HepG2 (cell line): Measurements from ENCODE around the gene CAB39. TPM values are rescaled to one million over a fixed set of nuclear protein-coding genes. Genes with fewer than 3 reads are reported as not detected.

Source experiments
- ATAC-seq: fragments of 200-7000 bp; cut with Tn5 transposase; 3 replicates; pipeline ENCODE4 v1.9.1; 2020; ENCODE audit warnings: mild to moderate bottlenecking, moderate library complexity
- BruUV-seq: library from RNA; stranded (reverse); fragments of 400-500 nt; replicated peaks from 2 replicates; lab custom pipeline; 2021; lab: Mats Ljungman, UMichigan
- CTCF ChIA-PET: fragments of 300-600 bp; formaldehyde crosslinking; extraction: SDS; loops from one replicate; lab custom pipeline; 2021; ENCODE audit warnings: low total read pairs, inconsistent platforms, low intra/inter-chr PET ratio; lab: Yijun Ruan, JAX
- POLR2A ChIA-PET: fragments of 350-600 bp; sonication (Branson Sonifier 250); formaldehyde crosslinking; loops from one replicate; lab custom pipeline; 2020; ENCODE audit warnings: antibody characterized with exemption, inconsistent platforms; lab: Yijun Ruan, JAX
- DNase-seq: peaks from one replicate; pipeline ENCODE4 v3.0.0-alpha.2; 2015; ENCODE audit warnings: low spot score
- FAIRE-seq: peaks from 3 replicates; lab custom pipeline; 2011; peaks lifted over from hg19 to GRCh38; lab: Jason Lieb, UNC
- H2AFZ ChIP-seq: one replicate; pipeline ENCODE4 v1.6.1; 2011; ENCODE audit warnings: low read length, inconsistent platforms
- H3K27ac ChIP-seq: fragments of 300-600 bp; 3 replicates; pipeline ENCODE4 v1.8.0; 2011; ENCODE audit warnings: mixed run types, mild to moderate bottlenecking, mixed read lengths, low read length, inconsistent platforms; ENCODE audit not compliant: insufficient read depth; ENCODE audit errors: extremely low read length
- H3K27me3 ChIP-seq, 2 experiments: fragments of 200-600 bp in 1 of 2; 2 replicates in 1 of 2; 3 replicates in 1 of 2; pipeline versions ENCODE4 v1.6.0 to v1.8.0; 2011; ENCODE audit warnings: low read length in 2 of 2, mild to moderate bottlenecking in 2 of 2, moderate library complexity in 2 of 2, inconsistent platforms in 1 of 2; ENCODE audit not compliant: insufficient read depth in 2 of 2, control insufficient read depth in 1 of 2
- H3K36me3 ChIP-seq, 2 experiments: fragments of 200-600 bp in 1 of 2; replicated peaks in 1 of 2; 2 replicates in 1 of 2; 3 replicates in 1 of 2; pipeline versions ENCODE4 v1.5.1 to v1.8.0; 2011; ENCODE audit warnings: low read length in 2 of 2, inconsistent platforms in 1 of 2; ENCODE audit not compliant: insufficient read depth in 2 of 2, control insufficient read depth in 1 of 2
- H3K4me1 ChIP-seq: 2 replicates; pipeline ENCODE4 v1.5.1; 2012; ENCODE audit warnings: low read length, inconsistent platforms; ENCODE audit not compliant: insufficient read depth
- H3K4me2 ChIP-seq: 2 replicates; pipeline ENCODE4 v1.6.0; 2011; ENCODE audit warnings: low read depth, low read length, inconsistent platforms
- H3K4me3 ChIP-seq, 3 experiments: fragments of 200-600 bp in 1 of 3; sonication (generic), shearing (Covaris generic) in 1 of 3; replicated peaks in 1 of 3; 2 replicates each; pipeline ENCODE4 v1.5.1; 2011 to 2016; ENCODE audit warnings: low read length in 3 of 3, inconsistent platforms in 2 of 3, low read depth in 2 of 3, mild to moderate bottlenecking in 2 of 3, control low read depth in 1 of 3, mixed read lengths in 1 of 3; ENCODE audit not compliant: insufficient read depth in 1 of 3
- H3K79me2 ChIP-seq: one replicate; pipeline ENCODE4 v1.6.1; 2011; ENCODE audit warnings: low read length, inconsistent platforms; ENCODE audit not compliant: insufficient read depth
- H3K9ac ChIP-seq: 2 replicates; pipeline ENCODE4 v1.6.0; 2011; ENCODE audit warnings: mild to moderate bottlenecking, low read depth, low read length, inconsistent platforms; ENCODE audit not compliant: insufficient read depth
- H3K9me3 ChIP-seq: 2 replicates; pipeline ENCODE4 v1.5.1; 2012; ENCODE audit warnings: mild to moderate bottlenecking, low read length
- H4K20me1 ChIP-seq: 2 replicates; pipeline ENCODE4 v1.6.0; 2011; ENCODE audit warnings: inconsistent platforms, mild to moderate bottlenecking, low read length, moderate library complexity; ENCODE audit not compliant: insufficient read depth
- HHEX ChIP-seq: IDR thresholded peaks from 2 replicates; pipeline ENCODE4 v1.6.1; 2016; ENCODE audit warnings: control low read depth
- NFRKB ChIP-seq: fragments of 450-650 bp; IDR thresholded peaks from 2 replicates; pipeline ENCODE4 v1.6.1; 2017
- ZBTB37 ChIP-seq: sonication (generic); formaldehyde crosslinking; IDR thresholded peaks from 2 replicates; pipeline ENCODE4 v1.4.0; 2020; ENCODE audit warnings: mild to moderate bottlenecking, missing genetic modification reagents
- ZBTB8A ChIP-seq: sonication (generic); formaldehyde crosslinking; IDR thresholded peaks from 2 replicates; pipeline ENCODE4 v1.4.0; 2020; ENCODE audit warnings: mild to moderate bottlenecking, low read depth, missing genetic modification reagents, borderline replicate concordance
- ZMAT3 ChIP-seq: sonication (generic); formaldehyde crosslinking; conservative IDR thresholded peaks from 2 replicates; pipeline ENCODE4 v1.7.0; 2021; ENCODE audit warnings: missing genetic modification reagents
- ZNF256 ChIP-seq: sonication (generic); formaldehyde crosslinking; conservative IDR thresholded peaks from 2 replicates; pipeline ENCODE4 v1.4.0; 2020; ENCODE audit warnings: missing genetic modification reagents
- ZNF619 ChIP-seq: sonication (generic); formaldehyde crosslinking; IDR thresholded peaks from 2 replicates; pipeline ENCODE4 v1.4.0; 2020; ENCODE audit warnings: mild to moderate bottlenecking, missing genetic modification reagents
- ZNF770 ChIP-seq: sonication (generic); formaldehyde crosslinking; IDR thresholded peaks from 2 replicates; pipeline ENCODE4 v1.5.0; 2020; ENCODE audit warnings: mild to moderate bottlenecking, missing genetic modification reagents
- WGBS: methylation state at CpG from one replicate; pipeline ENCODE4 v1.1.6; 2017; ENCODE audit warnings: low lambda C conversion rate; 5-methylcytosine and 5-hydroxymethylcytosine counted together
- in situ Hi-C: cut with HindIII; loops from 2 replicates; pipeline ENCODE4 v1.10.0; 2017; ENCODE audit warnings: low pct_unique_long_range_greater_than_20kb; ENCODE audit not compliant: extremely low pct_ligation_motif_present
- intact Hi-C: fragments of 100-400 bp; cut with micrococcal nuclease; formaldehyde crosslinking; loops from one replicate; pipeline ENCODE4 v1.10.0; 2022; ENCODE audit not compliant: unreplicated experiment
- polyA plus RNA-seq, 8 experiments: library from polyadenylated mRNA; depleted of rRNA in 3 of 8; stranded (reverse) in 7 of 8; unstranded in 1 of 8; fragments of >200 nt; fragmentation: Illumina TruSeq in 4 of 8; extraction: Trizol in 4 of 8; gene quantifications; 2 replicates each; pipeline versions ENCODE4 v1.2.1 to v1.2.3, GENCODE V29; 2011 to 2016; ENCODE audit warnings: low read depth in 4 of 8, missing spikeins in 1 of 8, mixed read lengths in 1 of 8; ENCODE audit not compliant: insufficient read depth in 1 of 8
- total RNA-seq, 5 experiments: library from RNA; depleted of rRNA; stranded (reverse); fragments of >200 nt; fragmentation: Illumina TruSeq; extraction: Trizol; gene quantifications; 2 replicates each; pipeline ENCODE4 v1.2.3, GENCODE V29; 2016; ENCODE audit warnings: low read depth in 1 of 5

Gene CAB39
- total and polyA plus RNA-seq, 2 of the 13 experiments (the other 11 are each of a cell fraction or from before 2014, with no cell fraction given) = 19.3 to 45.3 TPM

- ChIA-PET CTCF (no interaction called here), POLR2A (no interaction called here)
- no peak for FAIRE-seq
- Histone ChIP-seq H3K79me2 (peaks cover 77% of the 10 kb centered on the region), H3K4me1 (peaks cover 23% of the 10 kb centered on the region), H3K27ac (no peak overlapping the region), H3K9me3 (no peaks in the 10 kb centered on the region), H3K27me3 (no peaks in the 10 kb centered on the region; a peak in 1 of 5 replicates), H3K4me3 (no peak overlapping the region), H3K4me2 (no peak overlapping the region), H4K20me1 (peaks cover 16% of the 10 kb centered on the region), H3K9ac (no peak overlapping the region), H2AFZ (no peak overlapping the region), H3K36me3 (peaks cover 1 to 6% of the 10 kb centered on the region in 2 experiments; a peak in 2 of 5 replicates)
- no peak for DNase-seq
- no peak for ATAC-seq
- in situ Hi-C loops = no loop called here
- BruUV-seq = no TSS peak
- 96% methylated on average over 4 of the region's 4 CpGs for WGBS
- no peak for TF ChIP-seq HHEX (CRISPR knock-in tag)
- TF ChIP-seq ZNF619 (CRISPR knock-in tag) = no peak
- no peak for TF ChIP-seq ZBTB37 (CRISPR knock-in tag)
- no peak for TF ChIP-seq ZMAT3 (CRISPR knock-in tag)
- peak; percentile 80 for TF ChIP-seq ZNF770
- no peak for TF ChIP-seq ZNF256
- no peak for TF ChIP-seq NFRKB
- TF ChIP-seq ZBTB8A (CRISPR knock-in tag) = no peak
- intact Hi-C loops = no loop called here
Measured at GRCh38 chr2:230716588-230716987, 3.9 kb downstream of the CAB39 start.
